A673 (cell line): ENCODE results near the gene DRD1. TPM values are rescaled to one million over a fixed set of nuclear protein-coding genes. Genes with fewer than 3 reads are reported as not detected.

Source experiments
- BruUV-seq: library from RNA; stranded (reverse); fragments of 400-500 nt; replicated peaks from 2 replicates; lab custom pipeline; 2021; lab: Mats Ljungman, UMichigan
- CTCF ChIA-PET: fragments of 300-600 bp; sonication (Branson Sonifier 250); formaldehyde crosslinking; loops from one replicate; lab custom pipeline; 2022; ENCODE audit warnings: antibody characterized with exemption; lab: Charles Lee
- POLR2A ChIA-PET: fragments of 300-600 bp; sonication (Branson Sonifier 250); formaldehyde crosslinking; loops from one replicate; lab custom pipeline; 2022; ENCODE audit warnings: antibody characterized with exemption; ENCODE audit not compliant: low non-redundant PET; lab: Charles Lee
- DNase-seq: peaks from one replicate; pipeline ENCODE4 v3.0.0-alpha.2; 2015; ENCODE audit warnings: low spot score
- H3K27ac ChIP-seq: fragments of 200-600 bp; sonication (generic); 2 replicates; pipeline ENCODE4 v1.5.1; 2016; ENCODE audit warnings: mixed run types, low read depth, mild to moderate bottlenecking, mixed read lengths, antibody characterized with exemption, low read length; ENCODE audit not compliant: poor library complexity, severe bottlenecking
- H3K27me3 ChIP-seq: fragments of 200-600 bp; sonication (generic); replicated peaks from 2 replicates; pipeline ENCODE4 v1.6.1; 2017; ENCODE audit warnings: mixed run types, low read depth, mild to moderate bottlenecking, mixed read lengths, antibody characterized with exemption, low read length; ENCODE audit not compliant: insufficient read depth, poor library complexity
- H3K36me3 ChIP-seq: fragments of 200-600 bp; sonication (generic); 2 replicates; pipeline ENCODE4 v1.6.1; 2016; ENCODE audit warnings: mixed run types, mild to moderate bottlenecking, mixed read lengths, antibody characterized with exemption, low read length; ENCODE audit not compliant: insufficient read depth, poor library complexity, severe bottlenecking
- H3K4me1 ChIP-seq: fragments of 200-600 bp; sonication (generic); 2 replicates; pipeline ENCODE4 v1.6.1; 2017; ENCODE audit warnings: mixed run types, mild to moderate bottlenecking, mixed read lengths, antibody characterized with exemption, low read length; ENCODE audit not compliant: insufficient read depth, poor library complexity, severe bottlenecking
- H3K4me3 ChIP-seq: fragments of 200-600 bp; sonication (generic); 2 replicates; pipeline ENCODE4 v1.5.1; 2016; ENCODE audit warnings: low read depth, mixed run types, mild to moderate bottlenecking, mixed read lengths, low read length; ENCODE audit not compliant: poor library complexity, severe bottlenecking
- H3K9me3 ChIP-seq: fragments of 200-600 bp; sonication (generic); 2 replicates; pipeline ENCODE4 v1.6.1; 2016; ENCODE audit warnings: mixed run types, low read depth, mild to moderate bottlenecking, mixed read lengths, antibody characterized with exemption, low read length; ENCODE audit not compliant: poor library complexity, severe bottlenecking
- EZH2 ChIP-seq: fragments of 200-600 bp; sonication (generic); IDR thresholded peaks from 2 replicates; pipeline ENCODE4 v1.6.1; 2017; ENCODE audit warnings: borderline replicate concordance, low read depth, mild to moderate bottlenecking, mixed read lengths, antibody characterized with exemption, low read length; ENCODE audit not compliant: poor library complexity, severe bottlenecking
- intact Hi-C: fragments of 100-400 bp; cut with micrococcal nuclease; formaldehyde crosslinking; loops from one replicate; pipeline ENCODE4 v1.10.0; 2022; ENCODE audit not compliant: unreplicated experiment
- total RNA-seq: library from RNA; stranded (reverse); gene quantifications from 2 replicates; pipeline ENCODE4 v1.2.3, GENCODE V29; 2021
- TF ChIP-seq, protein P1 (sequence below): fragments of 300-800, 200-600 bp; sonication (generic); conservative IDR thresholded peaks from 2 replicates; pipeline ENCODE4 v1.5.1; 2017; ENCODE audit warnings: low read depth, mild to moderate bottlenecking, antibody characterized with exemption, low read length, moderate library complexity, mixed read lengths

The DRD1 gene
- total RNA-seq, 1 experiment from 2014 or later: 0.77 TPM

DNA sequence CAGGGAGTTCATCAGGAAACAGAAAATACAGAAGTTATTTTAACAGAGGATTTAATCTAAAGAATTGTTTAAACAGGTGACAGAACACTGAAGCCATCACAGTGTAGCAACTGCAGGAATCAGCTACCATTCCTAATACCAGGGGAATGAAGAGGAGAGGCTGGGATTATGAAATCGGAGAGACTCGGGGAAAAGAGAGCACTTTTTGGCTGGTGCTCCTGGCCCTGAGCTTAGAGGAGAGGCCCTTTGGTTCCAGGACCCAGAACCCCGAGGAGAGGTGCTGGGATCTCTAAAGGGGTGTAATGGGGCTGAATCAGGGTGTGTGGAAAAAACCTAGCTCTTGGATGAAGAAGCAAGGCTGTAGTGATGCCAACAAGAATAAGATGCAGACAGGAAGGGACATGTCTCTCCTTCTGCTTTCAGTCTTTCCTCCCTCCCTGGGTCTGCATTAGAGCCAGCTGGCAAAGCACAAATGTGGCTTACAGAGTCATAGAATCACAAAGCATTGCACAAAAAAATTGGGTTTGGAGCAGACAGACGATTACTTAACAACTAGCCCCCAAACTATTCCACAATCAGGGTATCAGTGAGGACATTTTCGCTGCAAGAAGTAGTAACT is 22.8 kb upstream of the DRD1 start:
- TF ChIP-seq EZH2: no peak
- TF ChIP-seq, protein P1, sequence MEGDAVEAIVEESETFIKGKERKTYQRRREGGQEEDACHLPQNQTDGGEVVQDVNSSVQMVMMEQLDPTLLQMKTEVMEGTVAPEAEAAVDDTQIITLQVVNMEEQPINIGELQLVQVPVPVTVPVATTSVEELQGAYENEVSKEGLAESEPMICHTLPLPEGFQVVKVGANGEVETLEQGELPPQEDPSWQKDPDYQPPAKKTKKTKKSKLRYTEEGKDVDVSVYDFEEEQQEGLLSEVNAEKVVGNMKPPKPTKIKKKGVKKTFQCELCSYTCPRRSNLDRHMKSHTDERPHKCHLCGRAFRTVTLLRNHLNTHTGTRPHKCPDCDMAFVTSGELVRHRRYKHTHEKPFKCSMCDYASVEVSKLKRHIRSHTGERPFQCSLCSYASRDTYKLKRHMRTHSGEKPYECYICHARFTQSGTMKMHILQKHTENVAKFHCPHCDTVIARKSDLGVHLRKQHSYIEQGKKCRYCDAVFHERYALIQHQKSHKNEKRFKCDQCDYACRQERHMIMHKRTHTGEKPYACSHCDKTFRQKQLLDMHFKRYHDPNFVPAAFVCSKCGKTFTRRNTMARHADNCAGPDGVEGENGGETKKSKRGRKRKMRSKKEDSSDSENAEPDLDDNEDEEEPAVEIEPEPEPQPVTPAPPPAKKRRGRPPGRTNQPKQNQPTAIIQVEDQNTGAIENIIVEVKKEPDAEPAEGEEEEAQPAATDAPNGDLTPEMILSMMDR: no peak
- no peak overlapping the region for H3K4me3 ChIP-seq
- no peaks in the 10 kb centered on the region for H3K36me3 ChIP-seq
- no peak overlapping the region for H3K27ac ChIP-seq
- POLR2A ChIA-PET: no interaction called here
- H3K4me1 ChIP-seq: no peaks in the 10 kb centered on the region
- CTCF ChIA-PET: no interaction called here
- intact Hi-C loops: no loop called here
- peaks cover 23% of the 10 kb centered on the region for H3K27me3 ChIP-seq
- no peaks in the 10 kb centered on the region for H3K9me3 ChIP-seq
- DNase-seq: no peak
- no TSS peak for BruUV-seq

DNA sequence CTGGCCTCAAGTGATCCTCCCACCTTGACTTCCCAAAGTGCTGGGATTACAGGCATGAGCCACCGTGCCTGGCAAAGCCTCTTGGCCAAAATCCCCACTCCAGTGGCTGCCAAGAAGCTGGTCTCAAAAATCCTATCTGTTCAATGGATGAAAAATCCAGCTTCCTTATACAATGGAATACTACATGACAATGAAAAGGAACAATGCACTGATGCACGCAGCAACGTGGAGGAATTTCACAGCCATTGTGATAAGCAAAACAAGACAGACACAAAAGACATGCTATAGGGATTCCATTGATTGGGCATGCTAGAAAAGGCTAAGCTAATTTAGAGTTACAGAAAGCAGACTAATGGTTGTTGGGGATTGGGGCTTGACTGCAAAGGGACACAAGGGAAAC is 21.3 kb upstream of the DRD1 start:
- no peaks in the 10 kb centered on the region for H3K9me3 ChIP-seq
- peaks cover 23% of the 10 kb centered on the region for H3K27me3 ChIP-seq
- ChIA-PET POLR2A (interaction anchor here (1.0 kb wide), 1 partner anchor 13 kb away, joined by 3 read pairs; the partner anchor contains the start of gene SFXN1), CTCF (interaction anchor here (1.2 to 2.0 kb wide), 2 partner anchors 9 to 13 kb away, joined by 3 to 5 read pairs; partner anchors contain the start of gene SFXN1)
- no peak overlapping the region for H3K27ac ChIP-seq
- no peak for DNase-seq
- H3K4me1 ChIP-seq: no peaks in the 10 kb centered on the region
- no peaks in the 10 kb centered on the region for H3K36me3 ChIP-seq
- TF ChIP-seq EZH2: no peak
- TF ChIP-seq, protein P1: no peak
- intact Hi-C loops: no loop called here
- H3K4me3 ChIP-seq: no peak overlapping the region
- BruUV-seq: no TSS peak

DNA sequence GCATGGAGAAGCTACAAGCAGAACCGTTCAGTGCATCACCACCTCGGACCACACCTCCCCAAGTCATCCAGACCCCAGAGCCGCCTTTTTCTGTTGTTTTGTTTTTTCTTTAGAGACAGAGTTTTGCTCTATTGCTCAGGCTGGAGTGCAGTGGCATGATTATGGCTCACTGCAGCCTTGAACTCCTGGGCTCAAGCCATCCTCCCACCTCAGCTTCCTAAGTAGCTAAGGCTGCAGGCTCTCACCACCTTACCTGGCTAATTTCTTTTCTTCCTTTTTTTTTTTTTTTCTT is 20.9 kb upstream of the DRD1 start:
- intact Hi-C loops: no loop called here

More for the DNA sequence above, 20.9 kb upstream of the DRD1 start:
- Histone ChIP-seq H3K4me3 (no peak overlapping the region), H3K9me3 (no peaks in the 10 kb centered on the region), H3K27me3 (peaks cover 23% of the 10 kb centered on the region), H3K27ac (no peak overlapping the region), H3K4me1 (no peaks in the 10 kb centered on the region), H3K36me3 (no peaks in the 10 kb centered on the region)
- DNase-seq: no peak
- ChIA-PET POLR2A (interaction anchor here (1.0 kb wide), 1 partner anchor 13 kb away, joined by 3 read pairs; the partner anchor contains the start of gene SFXN1), CTCF (interaction anchor here (0.6 to 2.0 kb wide), 3 partner anchors 9 to 46 kb away, joined by 3 to 5 read pairs (median 3); partner anchors contain the start of gene SFXN1)
- TF ChIP-seq, protein P1: no peak; the same call in 1 of the 2 replicates
- no peak for TF ChIP-seq EZH2
- no TSS peak for BruUV-seq
